GM12865 (cell line): Measurements from ENCODE around the gene CLPSL2.

ENCODE experiments used
- DNase-seq: peaks from one replicate; pipeline ENCODE4 v3.0.0; 2010; ENCODE audit warnings: low read depth
- H3K4me3 ChIP-seq: 2 replicates; pipeline ENCODE4 v1.5.1; 2011; ENCODE audit warnings: mild to moderate bottlenecking, low read depth, low read length, control low read depth
- CTCF ChIP-seq: IDR thresholded peaks from 2 replicates; pipeline ENCODE4 v1.5.1; 2011; ENCODE audit warnings: low read length, control low read depth, low read depth, inconsistent platforms; ENCODE audit not compliant: insufficient read depth; ENCODE audit errors: missing control alignments

Gene CLPSL2

GRCh38 chr6:35736982-35737412 is 39.4 kb upstream of the CLPSL2 start, which contains the start of gene ARMC12:
Gene ARMC12 (plus strand): TSS chr6:35737032. CDS start chr6:35737109, 77 bp downstream.
- no peak for DNase-seq
- TF ChIP-seq CTCF = no peak
- H3K4me3 ChIP-seq = no peak within 1 kb of the TSS

- peak; percentile 70 for TF ChIP-seq CTCF
- peak; percentile 85 for DNase-seq
- H3K4me3 ChIP-seq = no peak overlapping the region
Observed at GRCh38 chr6:35737413-35738211, 38.8 kb upstream of the CLPSL2 start.

- no peak for TF ChIP-seq CTCF
- DNase-seq = no peak
- no peak overlapping the region for H3K4me3 ChIP-seq
Observed at GRCh38 chr6:35739645-35740524, 36.5 kb upstream of the CLPSL2 start.

- no peak for DNase-seq
- TF ChIP-seq CTCF = no peak
- H3K4me3 ChIP-seq = no peak overlapping the region
Observed at GRCh38 chr6:35742842-35743241, 33.6 kb upstream of the CLPSL2 start.

- H3K4me3 ChIP-seq = no peak overlapping the region
- TF ChIP-seq CTCF = no peak
- no peak for DNase-seq
Observed at GRCh38 chr6:35745509-35745908, 30.9 kb upstream of the CLPSL2 start.

- no peak overlapping the region for H3K4me3 ChIP-seq
- TF ChIP-seq CTCF = no peak
- no peak for DNase-seq
Observed at GRCh38 chr6:35746516-35746915, 29.9 kb upstream of the CLPSL2 start.
